SK-N-SH (cell line): ENCODE measurements around the gene NTSR2. TPM values are rescaled to one million over a fixed set of nuclear protein-coding genes. Genes with fewer than 3 reads are reported as not detected.

ENCODE experiments used
- CTCF ChIA-PET: fragments of 300-600, 350-600 bp; formaldehyde crosslinking; extraction: SDS; loops from one replicate; lab custom pipeline; 2021; lab: Yijun Ruan, JAX
- POLR2A ChIA-PET: fragments of 350-600 bp; sonication (Branson Sonifier 250); formaldehyde crosslinking; extraction: SDS; loops from one replicate; lab custom pipeline; 2020; ENCODE audit warnings: antibody characterized with exemption, inconsistent platforms; lab: Yijun Ruan, JAX
- DNase-seq: peaks from one replicate; pipeline ENCODE4 v3.0.0; 2012
- H2AFZ ChIP-seq: fragments of 200-600 bp; sonication (generic); 2 replicates; pipeline ENCODE4 v1.8.1; 2016; ENCODE audit warnings: antibody characterized with exemption, mild to moderate bottlenecking, low read depth
- H3F3A ChIP-seq: fragments of 200-600 bp; sonication (generic); replicated peaks from 2 replicates; pipeline ENCODE3; 2016; ENCODE audit warnings: antibody characterized with exemption, mild to moderate bottlenecking; ENCODE audit not compliant: insufficient read depth
- H3K27ac ChIP-seq, 2 experiments: fragments of 200-500 bp in 1 of 2; fragments of 200-600 bp in 1 of 2; sonication (Bioruptor generic) in 1 of 2; sonication (generic), shearing (Covaris generic) in 1 of 2; 2 replicates each; pipeline versions ENCODE4 v1.5.1 to v1.6.1; 2014 to 2016; ENCODE audit warnings: low read depth in 2 of 2, inconsistent platforms in 1 of 2, low read length in 1 of 2, mild to moderate bottlenecking in 1 of 2, mixed read lengths in 1 of 2
- H3K27me3 ChIP-seq: fragments of 200-600 bp; sonication (generic), shearing (Covaris generic); 2 replicates; pipeline ENCODE4 v1.6.1; 2016; ENCODE audit warnings: mixed run types; ENCODE audit not compliant: insufficient read depth
- H3K36me3 ChIP-seq, 2 experiments: fragments of 200-500 bp in 1 of 2; fragments of 200-600 bp in 1 of 2; sonication (Bioruptor generic) in 1 of 2; sonication (generic) in 1 of 2; replicated peaks in 1 of 2; 2 replicates each; pipeline versions ENCODE3 to v1.5.1; 2014 to 2016; ENCODE audit warnings: low read length in 1 of 2, mild to moderate bottlenecking in 1 of 2; ENCODE audit not compliant: insufficient read depth in 2 of 2, control insufficient read depth in 1 of 2
- H3K4me1 ChIP-seq, 2 experiments: fragments of 200-500 bp in 1 of 2; fragments of 200-600 bp in 1 of 2; sonication (Bioruptor generic) in 1 of 2; sonication (generic), shearing (Covaris generic) in 1 of 2; 2 replicates each; pipeline versions ENCODE4 v1.5.1 to v1.6.1; 2014 to 2016; ENCODE audit warnings: low read depth in 1 of 2, low read length in 1 of 2, mixed run types in 1 of 2; ENCODE audit not compliant: insufficient read depth in 2 of 2, control insufficient read depth in 1 of 2
- H3K4me2 ChIP-seq: fragments of 200-600 bp; sonication (generic), shearing (Covaris generic); 2 replicates; pipeline ENCODE4 v1.6.1; 2017; ENCODE audit warnings: mixed run types
- H3K4me3 ChIP-seq, 2 experiments: fragments of 200-500 bp in 1 of 2; fragments of 200-600 bp in 1 of 2; sonication (Bioruptor generic) in 1 of 2; sonication (generic), shearing (Covaris generic) in 1 of 2; 2 replicates each; pipeline versions ENCODE4 v1.5.1 to v1.8.1; 2014 to 2016; ENCODE audit warnings: low read depth in 2 of 2, inconsistent platforms in 1 of 2, low read length in 1 of 2, mild to moderate bottlenecking in 1 of 2, mixed read lengths in 1 of 2, moderate library complexity in 1 of 2
- H3K79me2 ChIP-seq: fragments of 200-600 bp; sonication (generic); 2 replicates; pipeline ENCODE4 v1.8.1; 2017; ENCODE audit warnings: mild to moderate bottlenecking; ENCODE audit not compliant: insufficient read depth
- H3K9ac ChIP-seq: fragments of 200-600 bp; sonication (generic); 2 replicates; pipeline ENCODE4 v1.6.1; 2017; ENCODE audit warnings: mixed run types
- H3K9me2 ChIP-seq: fragments of 200-600 bp; sonication (generic); 2 replicates; pipeline ENCODE4 v1.6.1; 2017; ENCODE audit warnings: mixed run types
- H3K9me3 ChIP-seq: fragments of 200-600 bp; sonication (generic); 2 replicates; pipeline ENCODE4 v1.6.1; 2017; ENCODE audit warnings: mixed run types, mild to moderate bottlenecking, moderate library complexity
- H4K20me1 ChIP-seq: fragments of 200-600 bp; sonication (generic); 2 replicates; pipeline ENCODE4 v1.6.1; 2017; ENCODE audit warnings: mild to moderate bottlenecking, mixed run types; ENCODE audit not compliant: insufficient read depth
- CTCF ChIP-seq: fragments of 200-600 bp; sonication (generic); IDR thresholded peaks from 2 replicates; pipeline ENCODE4 v1.6.1; 2017; ENCODE audit warnings: antibody characterized with exemption, mild to moderate bottlenecking, moderate library complexity
- ELF1 ChIP-seq: IDR thresholded peaks from 2 replicates; pipeline ENCODE4 v1.4.0; 2012
- EP300 ChIP-seq, 2 experiments: IDR thresholded peaks; 2 replicates each; pipeline versions ENCODE4 v1.4.0 to v1.6.1; 2012; ENCODE audit warnings: borderline replicate concordance in 1 of 2, low read depth in 1 of 2, low read length in 1 of 2
- FOXM1 ChIP-seq: IDR thresholded peaks from 2 replicates; pipeline ENCODE4 v1.4.0; 2012; ENCODE audit warnings: low read depth, mild to moderate bottlenecking
- GABPA ChIP-seq: IDR thresholded peaks from 2 replicates; pipeline ENCODE4 v1.4.0; 2012; ENCODE audit warnings: low read depth, mild to moderate bottlenecking
- MXI1 ChIP-seq: IDR thresholded peaks from 2 replicates; pipeline ENCODE4 v1.6.1; 2012; ENCODE audit warnings: mild to moderate bottlenecking, low read depth, low read length, improper control_type of control experiment
- NFIC ChIP-seq: IDR thresholded peaks from 2 replicates; pipeline ENCODE4 v1.4.0; 2012; ENCODE audit warnings: borderline replicate concordance
- PBX3 ChIP-seq: IDR thresholded peaks from 2 replicates; pipeline ENCODE4; 2012
- POLR2AphosphoS5 ChIP-seq: IDR thresholded peaks from 2 replicates; pipeline ENCODE4 v1.6.1; 2012; ENCODE audit warnings: low read depth, low read length
- RAD21 ChIP-seq: IDR thresholded peaks from 2 replicates; pipeline ENCODE4 v1.6.1; 2012; ENCODE audit warnings: mild to moderate bottlenecking, low read length
- RCOR1 ChIP-seq: fragments of 150-350 bp; IDR thresholded peaks from 2 replicates; pipeline ENCODE4 v1.6.1; 2017; ENCODE audit warnings: antibody characterized with exemption, low read length
- RFX5 ChIP-seq: IDR thresholded peaks from 2 replicates; pipeline ENCODE4 v1.6.1; 2012; ENCODE audit warnings: mild to moderate bottlenecking, improper control_type of control experiment, low read length
- RXRA ChIP-seq: IDR thresholded peaks from 2 replicates; pipeline ENCODE4 v1.4.0; 2012; ENCODE audit warnings: low read depth, mild to moderate bottlenecking, borderline replicate concordance
- SMC3 ChIP-seq: IDR thresholded peaks from 2 replicates; pipeline ENCODE4 v1.6.1; 2012; ENCODE audit warnings: low read depth, low read length, improper control_type of control experiment
- TCF12 ChIP-seq: IDR thresholded peaks from 2 replicates; pipeline ENCODE4 v1.4.0; 2012
- WGBS: methylation state at CpG from one replicate; pipeline ENCODE4 v1.1.6; 2017; ENCODE audit warnings: low lambda C conversion rate; 5-methylcytosine and 5-hydroxymethylcytosine counted together
- polyA plus RNA-seq, 3 experiments: library from polyadenylated mRNA; depleted of rRNA; stranded (reverse); fragments of >200 nt; gene quantifications; 2 replicates each; pipeline ENCODE4 v1.2.3, GENCODE V29; 2012

The NTSR2 gene
- polyA plus RNA-seq, 1 of the 3 experiments (the other 2 are of a cell fraction): not detected

- TF ChIP-seq CTCF (no peak), NFIC (no peak), RXRA (no peak), EP300 (IDR thresholded peaks at IDR 0.05; ENCODE audit: borderline replicate concordance in 1 of 2, low read depth in 1 of 2, low read length in 1 of 2) (no peak), MXI1 (no peak), FOXM1 (no peak)
These were observed 52.5 kb downstream of the NTSR2 start (continued) for GRCh38 chr2:11617527-11617926.

- whole genome bisulfite sequencing: 82% methylated on average over 19 of the region's 19 CpGs
- no peak overlapping the region for H3K4me3 ChIP-seq
These were observed 53.1 kb downstream of the NTSR2 start for GRCh38 chr2:11616851-11617415.

More at GRCh38 chr2:11616851-11617415, 53.1 kb downstream of the NTSR2 start:
- peaks cover 0 to 2% of the 10 kb centered on the region in 2 experiments for H3K36me3 ChIP-seq
- H3K9ac ChIP-seq: no peak overlapping the region
- no peaks in the 10 kb centered on the region for H4K20me1 ChIP-seq
- H3K79me2 ChIP-seq: no peaks in the 10 kb centered on the region
- H3K27ac ChIP-seq: no peak overlapping the region
- H3F3A ChIP-seq: no peaks in the 10 kb centered on the region
- ChIA-PET CTCF (interaction anchor here (1.0 to 1.5 kb wide), 2 partner anchors 35 to 76 kb away, joined by 3 to 5 read pairs; no protein-coding TSS in a partner anchor), POLR2A (no interaction called here)
- no peaks in the 10 kb centered on the region for H3K9me3 ChIP-seq
- H2AFZ ChIP-seq: no peak overlapping the region
- H3K9me2 ChIP-seq: no peaks in the 10 kb centered on the region
- no peak overlapping the region for H3K4me2 ChIP-seq
- H3K27me3 ChIP-seq: no peaks in the 10 kb centered on the region
- DNase-seq: no peak
- TF ChIP-seq PBX3 (no peak), RCOR1 (no peak), ELF1 (no peak), POLR2AphosphoS5 (no peak), TCF12 (no peak), CTCF (no peak), RFX5 (no peak), SMC3 (no peak), MXI1 (no peak), GABPA (no peak), RAD21 (no peak)
- peaks cover 0 to 11% of the 10 kb centered on the region in 2 experiments; a peak in 1 of 4 replicates for H3K4me1 ChIP-seq
